GM03348 (cell line): Measurements from ENCODE around the gene SNX15.

Experiments used
- DNase-seq: peaks from one replicate; pipeline ENCODE4 v3.0.0; 2012; ENCODE audit warnings: low spot score

The SNX15 gene

DNA sequence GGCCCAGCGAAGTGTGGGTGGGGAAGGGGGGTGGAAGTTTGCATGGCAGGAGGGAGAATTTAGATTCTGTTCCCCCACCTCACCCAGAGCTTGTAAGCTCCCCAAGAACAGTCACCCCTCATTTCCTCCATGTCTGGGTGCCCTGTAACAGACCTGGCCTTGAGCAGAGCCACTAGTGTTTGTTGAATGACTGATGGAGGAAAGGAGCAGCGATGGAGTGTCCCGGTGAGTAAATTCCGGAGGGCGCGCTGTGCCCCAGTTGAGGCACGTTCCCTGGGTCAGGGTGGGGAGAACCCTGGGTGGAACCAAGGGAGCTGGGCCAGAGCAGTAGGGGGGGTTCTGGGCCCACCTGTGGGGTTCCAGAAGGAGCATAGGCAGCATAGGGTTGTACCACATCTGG lies 30.3 kb downstream of the SNX15 start:
- DNase-seq, result no peak

DNA sequence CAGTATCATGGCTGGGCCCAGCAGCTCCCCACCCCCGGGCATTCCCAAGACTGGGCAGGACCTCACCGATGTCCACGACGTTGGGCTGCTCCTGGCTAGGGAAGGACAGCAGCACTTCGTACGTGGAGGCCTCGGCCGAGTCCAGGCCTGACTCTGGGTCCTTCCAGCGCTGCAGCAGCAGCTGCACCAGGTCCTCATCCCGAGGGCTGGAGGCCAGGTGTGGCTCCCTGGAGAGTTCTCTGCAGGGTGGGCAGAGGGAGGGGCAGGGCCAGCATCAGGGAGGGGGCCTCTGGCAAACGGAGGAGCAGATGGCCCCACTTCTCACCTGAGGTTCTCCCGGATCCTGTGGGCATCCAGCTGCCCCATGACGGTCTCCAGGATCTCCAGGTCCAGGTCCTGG lies 30.8 kb downstream of the SNX15 start:
- no peak for DNase-seq

DNA sequence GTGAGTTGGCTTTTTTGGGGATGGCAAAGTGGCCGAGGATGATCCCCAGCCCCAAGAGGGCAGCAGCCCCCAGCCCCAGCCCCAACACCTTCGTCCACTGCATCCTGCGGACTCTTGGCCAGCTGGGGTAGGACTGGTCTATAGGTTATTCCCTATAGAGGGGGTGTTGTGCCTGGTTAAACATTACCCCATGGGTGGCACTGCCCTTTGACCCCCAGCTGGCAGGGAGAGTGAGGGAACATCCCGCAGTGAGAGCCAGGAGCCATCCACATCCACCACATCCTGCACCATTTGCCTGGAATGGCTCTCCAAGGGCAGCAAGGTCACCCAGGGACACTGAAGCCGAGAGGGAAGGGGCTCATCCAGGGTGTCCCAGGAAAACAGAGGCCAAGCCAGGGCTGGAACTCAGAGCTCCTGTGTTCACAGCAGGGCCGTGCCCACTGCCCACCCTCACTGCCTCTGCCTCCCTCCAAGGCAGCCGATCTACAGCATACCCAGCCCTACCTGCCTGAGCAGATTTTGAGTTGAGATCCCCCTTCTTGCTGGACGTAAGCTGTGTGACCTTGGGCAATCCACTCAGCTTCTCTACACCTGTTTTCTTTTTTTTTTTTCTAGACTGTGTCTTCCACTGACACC lies 31.3 kb downstream of the SNX15 start, which contains the start of gene NAALADL1:
TSS of gene NAALADL1 (minus strand) at position 135 of the 636 bp plus-strand sequence. CDS start at position 103, 32 bp downstream.
- DNase-seq, result no peak

DNA sequence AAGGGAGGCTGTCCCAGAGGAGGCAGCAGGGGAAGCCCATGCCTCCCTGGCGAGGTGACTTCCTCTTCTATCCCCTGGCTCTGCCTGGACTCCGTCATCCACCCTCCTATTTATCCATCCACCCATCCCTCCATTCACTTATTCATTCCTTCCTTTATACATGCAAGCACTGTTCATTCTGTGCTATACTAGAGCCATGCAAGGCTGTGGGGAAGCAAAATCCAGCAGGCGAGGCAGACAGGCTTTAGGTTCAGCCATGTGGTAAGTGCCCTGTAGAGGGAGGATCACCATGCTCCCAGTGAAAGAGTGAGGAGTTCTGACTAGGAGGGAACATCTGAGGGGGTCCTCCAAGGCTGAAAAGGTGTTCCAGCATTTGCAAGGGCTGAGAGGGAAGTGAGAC lies 32.3 kb downstream of the SNX15 start:
- no peak for DNase-seq

DNA sequence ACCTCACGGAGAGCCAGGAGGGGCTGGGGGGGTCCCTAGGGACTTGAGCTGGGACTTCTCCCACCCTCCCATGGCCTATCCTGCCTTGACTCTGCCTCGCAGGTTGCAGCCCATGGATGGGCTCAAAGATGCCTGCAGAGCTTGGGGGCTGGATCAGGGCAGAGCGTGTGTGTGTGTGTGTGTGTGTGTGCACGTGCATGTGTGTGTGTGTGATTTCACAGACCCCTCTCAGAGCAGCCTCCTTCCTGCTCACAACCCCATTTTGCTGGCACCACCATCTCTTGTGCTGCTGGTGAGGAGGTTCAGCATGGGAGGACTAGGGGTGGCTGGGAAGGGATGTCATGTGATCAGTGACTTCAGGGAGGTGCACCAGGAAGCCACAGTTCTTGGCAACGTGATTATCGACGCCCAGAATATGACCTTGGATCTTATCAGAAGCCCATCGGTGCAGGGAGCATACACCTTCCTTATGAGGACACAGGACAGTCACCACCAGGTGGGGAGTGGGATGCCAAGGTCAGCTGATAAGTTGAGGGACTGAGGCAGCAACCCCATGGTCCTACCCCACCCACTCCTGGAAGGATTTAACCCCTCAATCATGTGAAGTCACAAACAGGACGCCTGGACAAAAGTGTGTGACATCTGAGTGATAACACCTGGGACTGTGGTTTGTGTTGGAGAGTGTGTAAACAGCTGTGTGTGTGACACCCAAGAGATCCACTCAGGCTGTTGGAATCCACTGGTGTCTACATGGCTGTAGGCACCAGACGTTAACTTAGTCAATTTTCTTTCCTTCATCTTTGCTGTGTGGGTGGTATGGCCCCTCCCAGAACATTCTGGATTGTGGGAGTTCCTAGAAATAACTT lies 33.0 kb downstream of the SNX15 start:
- no peak for DNase-seq

DNA sequence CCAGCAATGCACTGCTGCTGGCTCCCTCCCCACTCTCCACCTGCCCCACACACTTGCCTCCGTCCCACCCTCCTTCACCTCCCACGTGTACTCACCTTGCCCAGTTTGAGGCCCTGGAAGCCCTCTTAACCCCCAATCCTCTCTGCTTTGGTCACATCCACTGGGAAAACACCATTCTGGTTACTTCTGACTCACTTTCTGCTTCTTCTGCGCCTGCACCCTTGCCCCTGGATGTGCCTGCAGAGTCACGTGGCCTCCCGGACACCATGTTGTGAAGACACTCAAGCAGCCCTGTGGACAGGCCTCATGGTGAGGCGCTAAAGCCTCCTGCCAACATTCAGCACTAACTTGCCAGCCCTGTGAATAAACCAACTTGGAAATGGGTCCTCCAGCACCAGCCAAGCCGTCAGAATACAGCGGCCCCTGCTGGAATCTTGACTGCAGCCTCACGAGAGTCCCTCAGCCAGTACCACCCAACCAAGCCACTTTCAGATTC lies 33.7 kb downstream of the SNX15 start:
- DNase-seq, result no peak

DNA sequence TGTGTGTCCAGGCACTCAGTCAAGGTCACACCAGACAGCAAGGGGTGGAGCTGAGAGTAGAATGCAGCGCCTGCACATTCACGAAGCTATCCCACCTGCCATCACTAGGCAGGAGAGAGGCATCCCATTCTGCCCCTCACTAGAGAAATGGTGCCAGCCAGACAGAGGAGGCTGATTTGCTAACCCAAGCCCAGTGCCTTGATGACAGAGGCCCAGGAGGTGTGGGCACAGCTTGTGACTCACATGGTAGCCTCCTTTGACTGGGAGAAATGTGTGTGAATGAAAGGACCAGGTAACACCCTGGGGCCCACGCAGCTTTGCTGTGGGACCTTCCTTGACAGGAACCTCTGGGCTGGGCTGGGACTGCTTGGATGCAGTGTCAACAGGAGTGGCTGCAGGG lies 36.3 kb downstream of the SNX15 start:
- DNase-seq, result no peak

DNA sequence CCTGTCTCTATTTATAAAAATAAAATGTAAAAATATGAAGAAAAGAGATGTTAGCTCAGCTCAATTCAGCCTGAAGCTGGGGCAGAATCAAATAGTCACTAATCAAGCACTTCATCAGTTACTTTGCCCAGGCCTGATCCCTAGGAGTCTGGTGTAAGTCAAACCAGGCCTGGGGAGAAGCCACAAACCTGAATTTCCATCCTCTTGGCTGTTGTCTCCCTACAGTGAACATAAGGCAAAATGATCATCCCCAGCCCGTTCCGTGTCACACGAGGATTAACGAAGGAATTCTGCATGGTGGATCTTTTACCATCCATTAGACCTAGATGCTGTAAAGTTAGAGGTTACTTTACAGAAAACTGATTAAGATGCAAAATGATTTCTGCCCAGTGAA lies 37.6 kb downstream of the SNX15 start:
- no peak for DNase-seq

DNA sequence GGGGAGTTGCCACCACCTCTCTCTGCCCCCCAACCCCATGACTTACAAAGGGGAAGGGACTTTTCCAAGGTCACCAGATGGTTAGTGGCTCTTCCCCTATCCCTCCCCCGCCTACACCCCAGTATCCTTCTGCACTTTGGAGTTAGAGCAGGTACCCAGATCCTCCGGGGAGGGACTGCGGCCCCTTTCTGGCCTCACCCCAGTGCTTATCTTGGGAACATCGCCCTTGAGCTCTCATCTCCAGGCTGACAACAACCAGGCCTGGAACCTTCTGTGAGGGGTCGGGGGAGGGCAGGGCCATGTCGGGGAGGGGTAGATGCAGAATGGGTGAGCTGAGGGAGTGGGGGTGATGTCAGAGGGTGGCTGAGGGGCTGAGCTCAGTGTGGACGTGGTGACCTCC lies 38.6 kb downstream of the SNX15 start:
- no peak for DNase-seq

DNA sequence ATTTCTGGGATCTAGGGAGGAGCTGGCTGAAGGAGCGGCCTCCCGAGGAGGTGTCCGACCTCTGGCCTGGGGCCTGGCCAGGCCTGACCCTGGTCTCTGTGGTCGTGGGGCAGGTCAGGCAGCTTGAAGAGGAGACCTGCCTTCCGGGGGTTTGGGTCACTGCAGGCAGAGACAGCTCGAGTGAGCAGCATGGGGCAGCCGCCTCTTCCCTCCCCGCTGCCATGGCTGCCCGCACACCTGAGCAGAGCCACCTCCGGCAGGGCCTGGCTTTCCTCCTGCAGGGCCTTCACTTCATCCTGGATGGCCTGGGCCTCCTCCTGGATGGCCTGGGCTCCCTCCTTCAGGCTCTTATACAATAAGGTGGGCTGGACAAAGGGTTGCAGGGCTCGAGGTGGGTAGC lies 39.1 kb downstream of the SNX15 start:
- no peak for DNase-seq

DNA sequence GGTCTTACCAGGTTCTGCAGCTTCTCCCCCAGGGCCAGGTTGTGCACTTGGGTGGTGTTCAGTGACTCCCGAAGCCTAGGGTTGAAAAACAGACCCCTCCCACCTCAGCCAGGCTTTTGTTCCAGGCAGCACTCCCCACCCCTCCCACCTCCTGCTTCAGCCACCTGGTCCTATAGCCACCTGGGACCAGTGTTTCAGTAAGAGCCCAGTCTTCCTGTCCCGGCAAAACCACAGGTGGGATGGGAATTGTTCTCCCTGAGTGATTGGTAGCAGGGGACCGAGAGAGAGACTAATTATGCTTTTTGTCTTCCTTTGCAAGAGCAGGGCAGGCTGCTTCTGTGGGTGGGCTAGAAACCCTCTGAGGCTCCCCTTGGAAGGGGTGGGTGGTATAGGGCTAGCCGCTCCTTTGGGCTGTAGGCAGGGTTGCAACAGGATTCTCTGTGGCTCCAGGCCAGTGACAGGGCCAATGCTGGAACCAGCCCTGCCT lies 39.6 kb downstream of the SNX15 start:
- no peak for DNase-seq

DNA sequence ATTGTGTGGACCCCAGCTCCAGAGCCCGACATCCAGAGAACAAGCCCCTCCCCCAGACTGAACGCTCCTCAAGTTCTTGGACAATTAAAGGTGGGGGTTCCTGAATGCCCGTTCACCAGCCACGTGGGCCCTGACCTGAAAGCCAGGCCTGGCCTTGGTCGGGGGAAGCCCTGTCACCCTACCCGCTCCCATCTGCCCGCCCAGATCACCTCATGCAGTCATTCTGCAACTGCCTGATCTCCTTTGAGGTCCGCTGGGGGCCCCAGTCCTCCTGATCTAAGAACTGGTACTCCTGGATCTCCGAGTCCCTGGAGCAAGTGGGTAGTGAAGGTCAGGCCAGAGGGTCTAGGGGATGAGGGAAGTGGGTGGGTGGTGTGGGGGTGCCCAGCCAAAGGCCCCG lies 40.2 kb downstream of the SNX15 start:
- no peak for DNase-seq

DNA sequence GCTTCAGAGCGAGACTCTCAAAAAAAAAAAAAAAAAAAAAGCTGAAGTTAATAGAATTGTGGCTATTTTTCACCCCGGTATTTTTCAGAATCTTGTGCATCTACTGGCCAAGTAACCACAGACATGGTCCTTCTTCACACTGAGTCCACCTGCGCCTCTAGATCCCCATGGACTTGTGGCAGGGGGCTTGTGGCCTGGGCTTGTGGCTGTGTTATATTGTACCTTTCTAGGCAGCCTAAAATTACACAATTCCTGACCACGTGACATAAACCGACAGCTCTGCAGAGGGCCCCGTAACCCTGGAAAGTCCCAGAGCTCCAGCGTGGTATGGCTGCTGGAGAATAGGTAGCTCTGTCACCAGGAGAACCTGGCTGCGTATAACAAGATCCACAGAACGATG lies 42.0 kb downstream of the SNX15 start:
- no peak for DNase-seq

DNA sequence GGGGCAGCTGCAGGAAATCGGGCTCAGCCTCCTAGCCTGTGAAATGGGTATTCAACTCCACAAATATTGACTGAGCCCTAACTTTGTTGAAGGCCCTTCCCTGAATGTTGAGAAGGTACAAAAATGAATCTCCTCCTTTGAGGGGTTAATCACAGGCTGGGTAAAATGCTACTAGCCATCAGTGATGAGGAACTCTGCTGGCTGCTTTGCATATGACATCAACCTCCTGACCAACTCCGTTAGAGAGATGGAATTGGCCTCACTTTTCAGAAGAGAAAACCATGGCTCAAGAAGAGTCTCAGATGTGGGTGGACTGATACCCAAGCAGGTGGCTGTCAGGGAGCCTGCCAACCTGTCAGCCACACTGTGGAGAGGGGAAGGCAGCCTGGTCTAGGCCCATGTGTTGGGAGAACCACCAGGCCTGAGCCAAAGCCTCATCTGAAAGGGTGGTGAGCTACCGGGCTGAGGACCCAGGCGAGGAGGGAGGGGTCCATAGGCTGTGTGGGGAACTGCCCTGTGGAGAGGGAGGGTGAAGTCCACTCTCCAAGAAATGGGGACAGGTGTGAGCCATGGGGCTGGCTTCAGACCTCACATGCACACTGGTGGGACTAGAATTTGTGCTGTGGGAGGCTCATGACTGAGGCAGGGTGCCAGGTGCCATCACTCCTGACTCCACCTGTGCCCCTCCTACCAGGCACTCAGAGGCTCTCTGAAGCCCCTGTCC lies 44.8 kb downstream of the SNX15 start:
- no peak for DNase-seq

DNA sequence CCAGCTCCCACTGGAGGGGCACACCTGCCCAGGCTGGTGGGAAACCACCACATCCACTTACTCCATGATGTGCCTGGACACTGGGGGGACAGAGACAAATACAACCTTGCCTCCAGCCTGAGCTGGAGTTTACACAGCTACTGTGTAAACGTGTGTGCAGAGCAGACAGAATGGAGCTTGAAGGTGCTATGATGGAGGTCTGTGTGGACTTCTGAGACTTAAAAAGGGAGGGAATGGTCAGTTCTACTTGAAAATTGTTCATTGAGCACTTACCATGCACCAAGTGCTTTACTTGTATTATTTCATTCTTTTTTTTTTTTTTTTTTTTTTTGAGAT lies 45.4 kb downstream of the SNX15 start:
- no peak for DNase-seq

DNA sequence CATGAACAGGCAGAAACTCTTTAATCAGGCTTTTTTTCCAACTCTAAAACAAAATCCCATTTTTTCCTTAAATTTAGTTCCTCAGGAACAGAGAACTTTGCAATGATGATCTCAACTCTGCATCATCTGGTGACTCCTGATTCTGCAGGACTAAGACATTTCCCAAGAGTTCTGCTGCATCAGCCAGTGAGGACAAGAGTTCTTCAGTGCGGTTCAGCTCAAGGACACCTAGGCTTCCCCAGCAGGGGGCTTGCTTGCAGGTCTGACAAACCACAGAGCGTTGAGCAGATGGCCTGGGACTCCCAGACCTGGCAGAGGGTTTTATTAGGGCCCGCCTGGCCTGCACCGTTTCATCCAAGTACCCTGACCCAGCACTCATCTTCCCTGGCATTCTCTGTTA lies 50.2 kb downstream of the SNX15 start:
- no peak for DNase-seq

DNA sequence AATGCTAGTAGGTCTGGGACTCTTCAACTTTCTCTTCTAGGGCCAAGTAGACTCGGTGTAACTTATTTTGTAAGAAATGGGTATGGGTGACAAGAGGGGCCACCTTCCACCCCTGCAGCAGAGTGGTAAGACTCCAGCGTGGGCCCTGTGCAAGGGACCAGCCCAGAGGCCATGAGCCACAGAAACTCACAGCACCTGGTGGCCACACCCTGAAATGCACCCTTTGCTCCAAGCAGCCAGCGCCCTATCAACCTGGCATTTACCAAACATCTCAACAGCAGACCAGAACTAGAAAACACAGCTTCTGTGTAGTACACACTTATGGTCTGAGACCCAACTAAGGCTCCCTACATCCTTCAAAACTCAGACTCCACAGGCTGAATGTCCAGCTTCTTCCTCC lies 50.9 kb downstream of the SNX15 start:
- DNase-seq, result peak; percentile 36

DNA sequence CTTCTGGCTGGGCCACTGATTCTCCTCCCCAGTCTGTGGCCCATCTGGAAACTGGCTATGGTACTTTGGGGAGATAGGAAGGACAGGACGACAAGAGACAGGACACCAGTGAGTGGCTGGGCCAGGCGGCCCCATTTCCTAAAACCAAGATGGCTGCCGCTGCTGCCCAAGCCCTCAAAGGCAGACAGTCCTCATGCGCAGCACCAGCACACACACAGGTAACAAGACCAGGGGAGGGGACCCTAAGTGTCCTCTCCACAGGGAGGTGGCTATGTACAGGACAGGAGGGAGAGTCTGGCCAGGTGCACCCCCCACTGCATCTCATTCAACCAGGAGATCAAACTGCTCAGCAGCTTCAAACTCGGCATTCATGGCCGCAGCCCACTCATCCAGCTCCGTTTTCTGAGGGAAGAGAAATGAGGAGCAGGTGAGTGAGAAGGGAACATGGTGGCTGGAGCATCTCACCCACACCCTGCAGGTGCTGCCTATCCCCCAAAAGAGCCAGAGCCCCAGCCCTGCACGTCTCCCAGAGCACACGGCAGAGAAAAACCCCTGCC lies 51.6 kb downstream of the SNX15 start:
- no peak for DNase-seq

DNA sequence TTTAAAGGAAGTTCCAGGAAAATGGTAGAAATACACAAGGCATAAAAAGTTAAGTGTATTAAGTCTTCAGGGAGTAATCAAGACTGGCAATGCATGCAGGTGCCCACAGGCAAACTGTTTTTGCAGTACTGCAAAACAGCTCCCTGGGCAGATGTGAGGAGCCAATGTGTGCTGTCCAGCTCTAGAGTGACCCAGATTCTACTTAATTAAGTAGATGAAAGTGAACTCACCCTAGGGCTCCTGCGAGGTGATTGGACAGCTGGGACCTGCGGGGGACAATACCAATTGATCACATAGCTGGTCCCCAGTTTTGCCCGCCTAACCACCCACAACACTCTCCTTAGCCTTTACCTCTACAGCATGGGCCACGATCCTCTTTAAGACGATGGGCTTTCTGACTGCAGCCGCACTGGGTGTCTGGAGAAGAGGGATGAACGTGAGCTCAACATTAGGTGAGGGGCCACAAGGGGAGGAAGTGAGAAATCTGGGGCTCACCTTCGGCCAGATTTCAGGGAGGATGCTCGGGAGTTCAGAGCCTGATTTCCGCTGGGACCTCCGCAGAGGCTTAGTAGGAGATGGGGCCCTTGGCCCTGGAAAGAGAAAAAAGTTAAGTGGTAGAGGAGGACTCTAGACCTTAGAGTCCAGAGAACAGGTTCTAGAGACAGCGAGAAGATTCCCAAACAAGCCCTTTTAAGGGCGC lies 56.0 kb downstream of the SNX15 start:
- DNase-seq, result no peak

DNA sequence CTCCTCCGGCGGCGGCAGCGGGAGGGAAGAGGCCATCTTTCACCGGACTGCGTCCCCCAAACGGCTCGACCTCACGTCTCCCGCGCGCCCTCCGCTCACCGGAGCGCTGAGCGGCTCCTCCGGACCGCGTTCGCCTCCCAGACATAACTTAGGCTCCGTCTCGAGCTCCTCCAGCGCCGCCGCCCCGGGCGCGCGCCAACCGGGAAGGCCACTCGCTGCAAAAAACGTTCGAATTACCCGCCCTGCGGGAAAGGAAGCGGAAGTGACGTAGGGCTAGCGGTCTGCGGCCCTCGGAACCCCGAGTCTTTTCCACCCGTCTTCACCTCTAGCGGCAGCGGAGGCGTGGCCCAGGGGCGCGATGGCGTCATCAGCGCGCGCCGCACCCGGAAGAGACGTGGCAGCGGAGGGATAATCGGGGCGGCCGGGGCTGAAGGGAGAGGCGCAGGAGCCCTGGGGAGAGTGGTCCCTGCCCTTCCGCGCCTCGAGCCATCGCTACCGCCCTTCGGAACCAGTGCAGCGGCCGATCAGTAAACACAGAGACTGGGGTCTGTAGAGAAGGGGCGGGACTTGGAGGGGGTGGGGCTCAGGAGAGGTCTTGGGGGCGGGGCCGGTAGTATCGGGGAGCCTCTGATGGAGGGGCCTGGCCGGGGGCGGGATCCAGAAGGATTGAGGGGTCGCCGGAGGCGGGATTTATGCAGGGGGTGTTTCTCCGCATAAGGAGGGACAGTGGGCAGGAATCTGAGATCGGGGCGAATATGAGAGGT lies 56.8 kb downstream of the SNX15 start, which contains the start of the genes CDCA5 and ZFPL1:
TSS of gene CDCA5 (minus strand) at position 207 of the 764 bp plus-strand sequence. CDS start at position 145, 62 bp downstream.
TSS of gene ZFPL1 (plus strand) at position 389 of the 764 bp plus-strand sequence. CDS start 477 bp downstream, outside the sequence.
- peak; percentile 100 for DNase-seq
